CD4-positive, alpha-beta T cell treated with Interferon gamma for 1 hour (primary cell): ENCODE measurements around the gene ATP11B.
A peak's percentile ranks its signal among the peaks of the same experiment; 100 is the strongest.

Experiments used
- DNase-seq: peaks from one replicate; pipeline ENCODE4 v3.0.0-alpha.2; 2020

The ATP11B gene

GRCh38 chr3:182792901-182793662 lies at the start of gene ATP11B:
Gene ATP11B (plus strand): TSS chr3:182793504. CDS start chr3:182793760, 256 bp downstream.
- DNase-seq = peak; percentile 82

GRCh38 chr3:182746959-182747358 lies 46.3 kb upstream of the ATP11B start:
- DNase-seq = no peak

- DNase-seq = no peak
These were observed 38.0 kb upstream of the ATP11B start for GRCh38 chr3:182755308-182755707.

- DNase-seq = no peak
These were observed 37.6 kb upstream of the ATP11B start for GRCh38 chr3:182755712-182756111.

GRCh38 chr3:182760576-182761164 lies 32.6 kb upstream of the ATP11B start:
- no peak for DNase-seq

- no peak for DNase-seq
These were observed 29.4 kb upstream of the ATP11B start for GRCh38 chr3:182763896-182764295.

GRCh38 chr3:182765287-182765686 lies 28.0 kb upstream of the ATP11B start:
- no peak for DNase-seq

- DNase-seq = no peak
These were observed 27.2 kb upstream of the ATP11B start for GRCh38 chr3:182766099-182766498.

- no peak for DNase-seq
These were observed 24.9 kb upstream of the ATP11B start for GRCh38 chr3:182768413-182768812.

GRCh38 chr3:182769673-182770072 lies 23.6 kb upstream of the ATP11B start:
- no peak for DNase-seq

- no peak for DNase-seq
These were observed 11.2 kb upstream of the ATP11B start for GRCh38 chr3:182782149-182782548.

GRCh38 chr3:182783106-182783505 lies 10.2 kb upstream of the ATP11B start:
- DNase-seq = no peak

- no peak for DNase-seq
These were observed 8.8 kb upstream of the ATP11B start for GRCh38 chr3:182784542-182784941.

- no peak for DNase-seq
These were observed 8.2 kb upstream of the ATP11B start for GRCh38 chr3:182785142-182785541.

- DNase-seq = no peak
These were observed 7.5 kb upstream of the ATP11B start for GRCh38 chr3:182785756-182786155.

- no peak for DNase-seq
These were observed 6.6 kb upstream of the ATP11B start for GRCh38 chr3:182786564-182787196.

- DNase-seq = no peak
These were observed 5.8 kb upstream of the ATP11B start for GRCh38 chr3:182787302-182788036.

GRCh38 chr3:182789371-182789770 lies 3.9 kb upstream of the ATP11B start:
- no peak for DNase-seq

- DNase-seq = no peak
These were observed 2.7 kb upstream of the ATP11B start for GRCh38 chr3:182790612-182791011.

- DNase-seq = peak; percentile 25
These were observed 555 bp downstream of the ATP11B start for GRCh38 chr3:182793663-182794454.

- no peak for DNase-seq
These were observed 1.4 kb downstream of the ATP11B start for GRCh38 chr3:182794455-182795388.
